HepG2 (cell line): Measurements from ENCODE around the gene GRB10. TPM values are rescaled to one million over a fixed set of nuclear protein-coding genes. Genes with fewer than 3 reads are reported as not detected.

Experiments
- ATAC-seq: fragments of 200-7000 bp; cut with Tn5 transposase; 3 replicates; pipeline ENCODE4 v1.9.1; 2020; ENCODE audit warnings: mild to moderate bottlenecking, moderate library complexity
- BruUV-seq: library from RNA; stranded (reverse); fragments of 400-500 nt; replicated peaks from 2 replicates; lab custom pipeline; 2021; lab: Mats Ljungman, UMichigan
- CTCF ChIA-PET: fragments of 300-600 bp; formaldehyde crosslinking; extraction: SDS; loops from one replicate; lab custom pipeline; 2021; ENCODE audit warnings: low total read pairs, inconsistent platforms, low intra/inter-chr PET ratio; lab: Yijun Ruan, JAX
- POLR2A ChIA-PET: fragments of 350-600 bp; sonication (Branson Sonifier 250); formaldehyde crosslinking; loops from one replicate; lab custom pipeline; 2020; ENCODE audit warnings: antibody characterized with exemption, inconsistent platforms; lab: Yijun Ruan, JAX
- DNase-seq: peaks from one replicate; pipeline ENCODE4 v3.0.0-alpha.2; 2015; ENCODE audit warnings: low spot score
- FAIRE-seq: peaks from 3 replicates; lab custom pipeline; 2011; peaks lifted over from hg19 to GRCh38; lab: Jason Lieb, UNC
- H2AFZ ChIP-seq: one replicate; pipeline ENCODE4 v1.6.1; 2011; ENCODE audit warnings: low read length, inconsistent platforms
- H3K27ac ChIP-seq: fragments of 300-600 bp; 3 replicates; pipeline ENCODE4 v1.8.0; 2011; ENCODE audit warnings: mixed run types, mild to moderate bottlenecking, mixed read lengths, low read length, inconsistent platforms; ENCODE audit not compliant: insufficient read depth; ENCODE audit errors: extremely low read length
- H3K27me3 ChIP-seq, 2 experiments: fragments of 200-600 bp in 1 of 2; 2 replicates in 1 of 2; 3 replicates in 1 of 2; pipeline versions ENCODE4 v1.6.0 to v1.8.0; 2011; ENCODE audit warnings: low read length in 2 of 2, mild to moderate bottlenecking in 2 of 2, moderate library complexity in 2 of 2, inconsistent platforms in 1 of 2; ENCODE audit not compliant: insufficient read depth in 2 of 2, control insufficient read depth in 1 of 2
- H3K36me3 ChIP-seq, 2 experiments: fragments of 200-600 bp in 1 of 2; replicated peaks in 1 of 2; 2 replicates in 1 of 2; 3 replicates in 1 of 2; pipeline versions ENCODE4 v1.5.1 to v1.8.0; 2011; ENCODE audit warnings: low read length in 2 of 2, inconsistent platforms in 1 of 2; ENCODE audit not compliant: insufficient read depth in 2 of 2, control insufficient read depth in 1 of 2
- H3K4me1 ChIP-seq: 2 replicates; pipeline ENCODE4 v1.5.1; 2012; ENCODE audit warnings: low read length, inconsistent platforms; ENCODE audit not compliant: insufficient read depth
- H3K4me2 ChIP-seq: 2 replicates; pipeline ENCODE4 v1.6.0; 2011; ENCODE audit warnings: low read depth, low read length, inconsistent platforms
- H3K4me3 ChIP-seq, 3 experiments: fragments of 200-600 bp in 1 of 3; sonication (generic), shearing (Covaris generic) in 1 of 3; replicated peaks in 1 of 3; 2 replicates each; pipeline ENCODE4 v1.5.1; 2011 to 2016; ENCODE audit warnings: low read length in 3 of 3, inconsistent platforms in 2 of 3, low read depth in 2 of 3, mild to moderate bottlenecking in 2 of 3, control low read depth in 1 of 3, mixed read lengths in 1 of 3; ENCODE audit not compliant: insufficient read depth in 1 of 3
- H3K79me2 ChIP-seq: one replicate; pipeline ENCODE4 v1.6.1; 2011; ENCODE audit warnings: low read length, inconsistent platforms; ENCODE audit not compliant: insufficient read depth
- H3K9ac ChIP-seq: 2 replicates; pipeline ENCODE4 v1.6.0; 2011; ENCODE audit warnings: mild to moderate bottlenecking, low read depth, low read length, inconsistent platforms; ENCODE audit not compliant: insufficient read depth
- H3K9me3 ChIP-seq: 2 replicates; pipeline ENCODE4 v1.5.1; 2012; ENCODE audit warnings: mild to moderate bottlenecking, low read length
- H4K20me1 ChIP-seq: 2 replicates; pipeline ENCODE4 v1.6.0; 2011; ENCODE audit warnings: inconsistent platforms, mild to moderate bottlenecking, low read length, moderate library complexity; ENCODE audit not compliant: insufficient read depth
- AHR ChIP-seq: IDR thresholded peaks from 2 replicates; pipeline ENCODE4 v1.6.1; 2018; ENCODE audit warnings: missing genetic modification reagents, missing compliant biosample characterization
- EP300 ChIP-seq, 3 experiments: sonication (generic) in 1 of 3; formaldehyde crosslinking in 1 of 3; IDR thresholded peaks; 2 replicates each; pipeline versions ENCODE4 v1.5.1 to v1.6.1; 2011 to 2020; ENCODE audit warnings: low read depth in 2 of 3, low read length in 2 of 3, borderline replicate concordance in 1 of 3, improper control_type of control experiment in 1 of 3, mild to moderate bottlenecking in 1 of 3, missing genetic modification reagents in 1 of 3, moderate library complexity in 1 of 3
- FOSL1 ChIP-seq: sonication (generic); formaldehyde crosslinking; IDR thresholded peaks from 2 replicates; pipeline ENCODE4 v1.9.0; 2021; ENCODE audit warnings: missing genetic modification reagents, borderline replicate concordance
- FOSL2 ChIP-seq: sonication (generic); formaldehyde crosslinking; IDR thresholded peaks from 2 replicates; pipeline ENCODE4 v1.4.0; 2020; ENCODE audit warnings: missing genetic modification reagents
- FOXA1 ChIP-seq, 2 experiments: fragments of 450-650 bp in 1 of 2; sonication (generic) in 1 of 2; formaldehyde crosslinking in 1 of 2; IDR thresholded peaks; 2 replicates each; pipeline versions ENCODE4 v1.4.0 to v1.6.1; 2016 to 2020; ENCODE audit warnings: missing genetic modification reagents in 1 of 2
- FOXA3 ChIP-seq: IDR thresholded peaks from 2 replicates; pipeline ENCODE4 v1.6.1; 2016; ENCODE audit warnings: missing genetic modification reagents, missing compliant biosample characterization
- MED1 ChIP-seq: sonication (generic); formaldehyde crosslinking; IDR thresholded peaks from 2 replicates; pipeline ENCODE4 v1.4.0; 2020; ENCODE audit warnings: missing genetic modification reagents
- PCBP2 ChIP-seq: fragments of 200-400 bp; formaldehyde crosslinking; optimal IDR thresholded peaks from 2 replicates; pipeline ENCODE3; 2018; ENCODE audit warnings: low read length, low read depth; ENCODE audit not compliant: poor library complexity, severe bottlenecking
- RXRB ChIP-seq: IDR thresholded peaks from 2 replicates; pipeline ENCODE4 v1.6.1; 2016; ENCODE audit warnings: borderline replicate concordance, missing genetic modification reagents, missing compliant biosample characterization
- SP2 ChIP-seq: sonication (generic); formaldehyde crosslinking; IDR thresholded peaks from 2 replicates; pipeline ENCODE4 v1.5.1; 2020; ENCODE audit warnings: mild to moderate bottlenecking, missing genetic modification reagents
- ZNF343 ChIP-seq: sonication (generic); formaldehyde crosslinking; IDR thresholded peaks from 2 replicates; pipeline ENCODE4 v1.4.0; 2020; ENCODE audit warnings: mild to moderate bottlenecking, missing genetic modification reagents
- ZNF660 ChIP-seq: sonication (generic); formaldehyde crosslinking; IDR thresholded peaks from 2 replicates; pipeline ENCODE4 v1.5.1; 2020; ENCODE audit warnings: mild to moderate bottlenecking, low read depth, missing genetic modification reagents, borderline replicate concordance
- ZNF792 ChIP-seq: IDR thresholded peaks from 2 replicates; pipeline ENCODE4 v1.6.1; 2016
- WGBS: methylation state at CpG from one replicate; pipeline ENCODE4 v1.1.6; 2017; ENCODE audit warnings: low lambda C conversion rate; 5-methylcytosine and 5-hydroxymethylcytosine counted together
- in situ Hi-C: cut with HindIII; loops from 2 replicates; pipeline ENCODE4 v1.10.0; 2017; ENCODE audit warnings: low pct_unique_long_range_greater_than_20kb; ENCODE audit not compliant: extremely low pct_ligation_motif_present
- intact Hi-C: fragments of 100-400 bp; cut with micrococcal nuclease; formaldehyde crosslinking; loops from one replicate; pipeline ENCODE4 v1.10.0; 2022; ENCODE audit not compliant: unreplicated experiment
- polyA plus RNA-seq, 8 experiments: library from polyadenylated mRNA; depleted of rRNA in 3 of 8; stranded (reverse) in 7 of 8; unstranded in 1 of 8; fragments of >200 nt; fragmentation: Illumina TruSeq in 4 of 8; extraction: Trizol in 4 of 8; gene quantifications; 2 replicates each; pipeline versions ENCODE4 v1.2.1 to v1.2.3, GENCODE V29; 2011 to 2016; ENCODE audit warnings: low read depth in 4 of 8, missing spikeins in 1 of 8, mixed read lengths in 1 of 8; ENCODE audit not compliant: insufficient read depth in 1 of 8
- total RNA-seq, 5 experiments: library from RNA; depleted of rRNA; stranded (reverse); fragments of >200 nt; fragmentation: Illumina TruSeq; extraction: Trizol; gene quantifications; 2 replicates each; pipeline ENCODE4 v1.2.3, GENCODE V29; 2016; ENCODE audit warnings: low read depth in 1 of 5
- TF ChIP-seq, protein P1 (sequence below): sonication (generic); formaldehyde crosslinking; IDR thresholded peaks from 2 replicates; pipeline ENCODE4 v1.5.0; 2020; ENCODE audit warnings: missing genetic modification reagents, mild to moderate bottlenecking, borderline replicate concordance
- TF ChIP-seq, protein P2 (sequence below): sonication (generic); formaldehyde crosslinking; IDR thresholded peaks from 2 replicates; pipeline ENCODE4 v1.5.1; 2020; ENCODE audit warnings: missing genetic modification reagents, mild to moderate bottlenecking, borderline replicate concordance

The GRB10 gene
- total and polyA plus RNA-seq, 2 of the 13 experiments (the other 11 are each of a cell fraction or from before 2014, with no cell fraction given), result 4.0 to 6.8 TPM

DNA sequence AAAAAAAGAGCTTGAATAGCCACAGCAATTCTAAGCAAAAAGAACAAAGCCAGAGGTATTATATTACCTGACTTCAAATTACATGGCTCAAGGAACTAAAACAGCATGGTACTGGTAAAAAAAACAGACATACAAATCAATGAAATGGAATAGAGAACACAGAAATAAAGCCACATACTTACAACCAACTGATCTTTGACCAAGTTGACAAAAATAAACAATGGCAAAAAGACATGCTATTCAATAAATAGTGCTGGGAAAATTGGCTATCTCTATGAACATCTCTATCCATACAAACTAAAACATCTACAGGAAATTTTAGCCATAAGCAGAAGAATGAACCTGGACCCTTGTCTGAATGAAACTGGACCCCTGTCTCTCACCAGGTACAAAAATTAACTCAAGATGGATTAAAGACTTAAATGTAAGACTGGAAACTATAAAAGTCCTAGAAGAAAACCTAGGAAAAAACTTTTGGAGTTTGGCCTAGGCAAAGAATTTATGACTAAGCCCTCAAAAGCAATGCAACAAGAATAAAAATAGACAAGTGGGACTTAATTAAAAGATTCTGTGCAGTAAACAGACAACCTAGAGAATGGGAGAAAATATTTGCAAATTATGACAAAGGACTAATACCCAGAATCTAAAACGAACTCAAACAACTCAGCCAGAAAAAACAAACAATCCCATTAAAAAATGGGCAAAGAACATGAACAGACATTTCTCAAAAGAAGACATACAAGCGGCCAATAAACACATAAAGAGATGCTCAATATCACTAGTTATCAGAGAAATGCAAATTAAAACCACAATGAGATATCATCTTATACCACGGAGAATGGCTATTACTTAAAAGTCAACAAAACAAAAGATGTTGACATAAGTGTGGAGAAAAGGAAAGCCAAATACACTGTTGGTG is 144.7 kb downstream of the GRB10 start:
- peak; percentile 21 for FAIRE-seq
- Histone ChIP-seq H3K27me3 (no peaks in the 10 kb centered on the region), H3K4me3 (no peak overlapping the region), H3K4me1 (peaks cover 16% of the 10 kb centered on the region), H4K20me1 (no peaks in the 10 kb centered on the region), H2AFZ (no peak overlapping the region), H3K4me2 (no peak overlapping the region), H3K27ac (no peak overlapping the region), H3K36me3 (no peaks in the 10 kb centered on the region), H3K9me3 (no peaks in the 10 kb centered on the region), H3K79me2 (no peaks in the 10 kb centered on the region), H3K9ac (no peak overlapping the region)
- intact Hi-C loops (no loop called here), in situ Hi-C loops (no loop called here)
- CTCF ChIA-PET, result no interaction called here
- no TSS peak for BruUV-seq
- TF ChIP-seq FOSL1 (CRISPR knock-in tag) (no peak), ZNF660 (CRISPR knock-in tag) (no peak), FOXA1 (IDR thresholded peaks at IDR 0.05) (peak; percentile 59; the same call in 1 of the 2 replicates), FOXA1 (CRISPR knock-in tag; IDR thresholded peaks at IDR 0.05) (no peak), MED1 (CRISPR knock-in tag) (no peak), FOXA3 (CRISPR knock-in tag) (0 out of 2 replicates have a peak, but pooled peaks have one; percentile 12), ZNF792 (no peak), AHR (no peak)
- no peak for ATAC-seq
- DNase-seq, result no peak
- POLR2A ChIA-PET, result no interaction called here
- WGBS, result 66% methylated on average over 3 of the region's 3 CpGs

DNA sequence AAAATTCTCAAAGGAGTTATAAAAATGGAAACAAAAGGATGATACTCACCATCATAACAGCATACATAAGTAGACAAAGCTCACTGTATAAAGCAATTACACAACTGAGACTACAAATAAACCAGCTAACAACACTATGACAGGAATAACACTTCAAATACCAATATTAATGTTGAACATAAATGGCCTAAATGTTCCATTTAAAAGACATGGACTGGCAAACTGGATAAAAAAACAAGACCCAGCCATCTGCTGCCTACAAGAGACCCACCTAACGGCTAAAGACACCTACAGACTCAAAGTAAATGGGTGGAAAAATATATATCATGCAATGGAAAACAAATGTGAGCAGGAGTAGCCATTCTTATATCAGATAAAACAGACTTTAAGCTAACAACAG is 148.3 kb downstream of the GRB10 start:
- no TSS peak for BruUV-seq
- FAIRE-seq (no peak), DNase-seq (no peak)
- TF ChIP-seq, protein P1, sequence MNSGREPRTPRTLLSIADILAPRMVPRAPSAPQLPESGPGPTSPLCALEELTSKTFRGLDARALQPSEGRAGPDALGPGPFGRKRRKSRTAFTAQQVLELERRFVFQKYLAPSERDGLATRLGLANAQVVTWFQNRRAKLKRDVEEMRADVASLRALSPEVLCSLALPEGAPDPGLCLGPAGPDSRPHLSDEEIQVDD (CRISPR knock-in tag), result no peak
- TF ChIP-seq FOSL2 (no peak), SP2 (no peak), RXRB (CRISPR knock-in tag) (no peak), PCBP2 (no peak), EP300 (IDR thresholded peaks at IDR 0.05; ENCODE audit: low read depth in 2 of 2, low read length in 2 of 2) (no peak), EP300 (CRISPR knock-in tag; IDR thresholded peaks at IDR 0.05; ENCODE audit: borderline replicate concordance) (no peak), ZNF343 (CRISPR knock-in tag) (no peak)
- TF ChIP-seq, protein P2, sequence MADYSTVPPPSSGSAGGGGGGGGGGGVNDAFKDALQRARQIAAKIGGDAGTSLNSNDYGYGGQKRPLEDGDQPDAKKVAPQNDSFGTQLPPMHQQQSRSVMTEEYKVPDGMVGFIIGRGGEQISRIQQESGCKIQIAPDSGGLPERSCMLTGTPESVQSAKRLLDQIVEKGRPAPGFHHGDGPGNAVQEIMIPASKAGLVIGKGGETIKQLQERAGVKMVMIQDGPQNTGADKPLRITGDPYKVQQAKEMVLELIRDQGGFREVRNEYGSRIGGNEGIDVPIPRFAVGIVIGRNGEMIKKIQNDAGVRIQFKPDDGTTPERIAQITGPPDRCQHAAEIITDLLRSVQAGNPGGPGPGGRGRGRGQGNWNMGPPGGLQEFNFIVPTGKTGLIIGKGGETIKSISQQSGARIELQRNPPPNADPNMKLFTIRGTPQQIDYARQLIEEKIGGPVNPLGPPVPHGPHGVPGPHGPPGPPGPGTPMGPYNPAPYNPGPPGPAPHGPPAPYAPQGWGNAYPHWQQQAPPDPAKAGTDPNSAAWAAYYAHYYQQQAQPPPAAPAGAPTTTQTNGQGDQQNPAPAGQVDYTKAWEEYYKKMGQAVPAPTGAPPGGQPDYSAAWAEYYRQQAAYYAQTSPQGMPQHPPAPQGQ (CRISPR knock-in tag), result no peak
- TF ChIP-seq, all 625 proteins: peak for 0
- POLR2A ChIA-PET, result no interaction called here
- H4K20me1 ChIP-seq, result no peaks in the 10 kb centered on the region
- in situ Hi-C loops (no loop called here), intact Hi-C loops (no loop called here)
- no peaks in the 10 kb centered on the region for H3K9me3 ChIP-seq
- no peak for ATAC-seq
- H3K4me1 ChIP-seq, result peaks cover 16% of the 10 kb centered on the region
- H3K36me3 ChIP-seq, result no peaks in the 10 kb centered on the region
- H3K27ac ChIP-seq, result no peak overlapping the region
- no peak overlapping the region for H3K4me3 ChIP-seq
- H3K4me2 ChIP-seq, result no peak overlapping the region
- 67% methylated on average over 1 of the region's 1 CpG for WGBS
- no peaks in the 10 kb centered on the region for H3K27me3 ChIP-seq
- no peak overlapping the region for H3K9ac ChIP-seq
- CTCF ChIA-PET, result interaction anchor here (2.9 kb wide), 1 partner anchor 166 kb away, joined by 31 read pairs; no protein-coding TSS in a partner anchor
- H2AFZ ChIP-seq, result no peak overlapping the region
- no peaks in the 10 kb centered on the region for H3K79me2 ChIP-seq
